ENCODE data around the gene GRAMD1A.

GRCh38 chr19:35063940-35064818 is 64.1 kb downstream of the GRAMD1A start:
- TF ChIP-seq CTCF (IDR thresholded peaks at IDR 0.05 in 4 of 5, conservative IDR thresholded peaks at IDR 0.05 in 1 of 5) (no peak), POLR2A (IDR thresholded peaks at IDR 0.05) (no peak)

Measured in gastrocnemius medialis (tissue), 4 donors.